NCI-H128 (cell line): ENCODE results near the gene NOBOX.
"Not testable (repeated sequence)": the region's sequence is repeated elsewhere in the genome, so short reads cannot be mapped to it uniquely, and the experiment has no call there.

Experiments used
- DNase-seq: peaks from one replicate; lab custom pipeline; 2025; ENCODE audit not compliant: unreplicated experiment; lab: John Stamatoyannopoulos, UW

Gene NOBOX

DNA sequence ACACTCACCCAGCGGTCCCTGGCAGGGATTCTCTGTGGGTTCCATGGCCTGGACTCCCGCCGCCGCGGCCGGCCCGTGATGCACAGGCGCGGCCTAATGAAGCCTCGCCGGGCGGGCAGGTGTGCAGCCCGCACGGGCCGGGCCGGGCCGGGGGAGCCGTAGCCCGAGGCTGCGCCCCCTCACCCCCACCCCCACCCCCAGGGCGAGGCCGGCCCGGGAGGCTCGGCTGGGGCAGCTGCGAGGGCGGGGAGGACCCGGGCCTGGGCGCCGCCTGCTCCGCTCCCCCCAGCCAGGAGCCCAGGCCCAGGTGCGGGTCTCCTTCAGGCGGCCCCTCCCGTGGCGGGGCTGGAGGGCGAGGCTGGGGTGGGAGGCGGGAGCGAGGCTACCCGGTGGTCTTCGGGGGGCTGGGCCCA is at the start of gene NOBOX:
NOBOX (minus strand) TSS at position 45 of the 413 bp plus-strand sequence.
- no peak for DNase-seq

DNA sequence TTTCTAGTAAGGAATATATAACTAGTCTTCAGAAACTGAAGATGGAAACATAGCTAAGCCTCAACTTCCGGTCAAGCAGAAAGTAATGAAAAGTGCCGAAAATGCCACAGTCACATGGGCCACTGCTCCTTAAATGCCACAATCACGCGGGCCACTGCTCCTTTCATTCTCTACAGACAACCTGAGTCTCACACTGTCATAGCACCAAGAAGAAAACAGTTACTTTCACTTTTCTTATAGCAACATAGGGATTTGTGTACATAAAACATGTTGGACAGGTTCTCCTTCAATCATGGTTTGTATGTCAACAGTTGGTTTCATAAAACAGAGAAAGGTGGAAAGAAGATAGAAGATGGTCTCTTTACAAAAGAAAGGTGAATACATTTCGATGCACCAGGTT is 48.6 kb upstream of the NOBOX start:
- no peak for DNase-seq

DNA sequence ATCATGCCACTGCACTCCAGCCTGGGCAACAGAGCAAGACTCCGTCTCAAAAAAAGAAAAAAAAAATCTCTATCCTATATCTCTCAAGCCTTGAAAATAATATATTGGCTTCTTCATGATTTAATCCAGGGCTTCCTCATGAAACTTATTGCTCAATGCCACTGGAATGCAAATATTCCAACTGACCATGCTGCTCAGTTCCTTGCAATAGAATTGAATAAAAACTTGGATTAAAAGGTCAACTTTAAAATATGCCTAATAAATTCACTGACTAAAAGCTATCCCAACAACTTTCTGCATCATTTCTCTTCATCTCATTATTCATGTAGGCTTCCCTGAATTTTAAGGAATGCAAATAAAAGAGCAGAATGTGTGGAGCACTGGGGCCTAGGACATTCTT is 42.1 kb upstream of the NOBOX start:
- DNase-seq: no peak

- DNase-seq: no peak
Observed at GRCh38 chr7:144439717-144440205, 36.3 kb upstream of the NOBOX start.

- no peak for DNase-seq
Observed at GRCh38 chr7:144438759-144439158, 35.3 kb upstream of the NOBOX start.

GRCh38 chr7:144437370-144438191 is 34.1 kb upstream of the NOBOX start:
- DNase-seq: no peak

GRCh38 chr7:144436500-144436899 is 33.0 kb upstream of the NOBOX start:
- DNase-seq: no peak

DNA sequence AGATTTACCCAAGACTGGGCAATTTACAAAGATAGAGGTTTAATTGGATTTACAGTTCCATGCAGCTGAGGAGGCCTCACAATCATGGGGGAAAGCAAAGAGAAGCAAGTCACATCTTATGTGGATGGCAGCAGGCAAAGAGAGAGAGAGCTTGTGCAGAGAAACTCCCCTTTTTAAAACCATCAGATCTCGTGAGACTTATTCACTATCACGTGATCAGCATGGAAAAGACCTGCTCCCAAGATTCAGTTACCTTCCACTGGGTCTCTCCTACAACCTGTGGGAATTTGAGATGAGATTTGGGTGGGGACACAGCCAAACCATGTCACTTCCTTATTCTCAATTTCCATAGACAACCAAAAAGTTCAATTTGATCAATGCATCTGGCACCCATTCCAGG is 24.9 kb upstream of the NOBOX start:
- DNase-seq: no peak

GRCh38 chr7:144427539-144427938 is 24.0 kb upstream of the NOBOX start:
- not testable (repeated sequence) for DNase-seq

DNA sequence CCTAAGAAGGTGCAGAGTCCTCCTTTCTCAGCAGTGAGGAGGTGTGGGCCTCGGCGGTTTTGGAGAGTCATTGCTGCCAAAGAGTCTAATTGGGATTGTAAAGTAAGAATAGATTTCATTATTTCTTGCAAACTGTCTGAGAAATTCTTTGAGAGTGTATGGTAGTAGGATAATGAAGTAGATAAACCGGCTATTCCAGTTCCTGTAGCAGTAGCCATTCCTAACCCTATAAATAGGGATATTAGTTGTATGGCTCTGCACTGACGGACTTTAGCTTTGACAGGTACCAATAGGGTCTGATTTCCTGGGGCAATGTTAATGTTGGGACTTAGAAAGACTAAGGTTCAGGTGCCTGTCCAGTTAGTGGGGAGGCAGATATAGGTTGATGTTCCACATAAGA is 15.4 kb upstream of the NOBOX start:
- not testable (repeated sequence) for DNase-seq

- DNase-seq: no peak
Observed at GRCh38 chr7:144416341-144416740, 12.8 kb upstream of the NOBOX start.

DNA sequence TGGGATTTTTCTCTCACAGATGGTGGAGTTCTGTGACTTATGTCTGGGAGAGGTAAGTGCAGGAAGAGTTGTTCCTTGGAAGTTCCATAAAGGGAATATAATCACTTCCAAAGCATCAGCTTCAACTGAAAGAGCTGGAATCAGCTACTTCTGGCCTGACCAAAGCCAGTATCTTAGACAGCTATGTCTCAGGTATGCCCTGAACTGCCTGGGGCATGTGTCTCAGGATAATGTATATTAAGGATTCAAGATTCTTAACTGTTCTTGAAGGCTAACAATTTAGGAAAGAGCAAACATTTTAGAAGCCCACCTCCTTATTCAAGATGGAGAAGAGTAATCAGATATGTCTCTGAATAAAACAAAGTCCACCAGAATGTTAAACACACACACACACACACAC is 12.4 kb upstream of the NOBOX start:
- DNase-seq: no peak

GRCh38 chr7:144414815-144415214 is 11.3 kb upstream of the NOBOX start:
- no peak for DNase-seq

DNA sequence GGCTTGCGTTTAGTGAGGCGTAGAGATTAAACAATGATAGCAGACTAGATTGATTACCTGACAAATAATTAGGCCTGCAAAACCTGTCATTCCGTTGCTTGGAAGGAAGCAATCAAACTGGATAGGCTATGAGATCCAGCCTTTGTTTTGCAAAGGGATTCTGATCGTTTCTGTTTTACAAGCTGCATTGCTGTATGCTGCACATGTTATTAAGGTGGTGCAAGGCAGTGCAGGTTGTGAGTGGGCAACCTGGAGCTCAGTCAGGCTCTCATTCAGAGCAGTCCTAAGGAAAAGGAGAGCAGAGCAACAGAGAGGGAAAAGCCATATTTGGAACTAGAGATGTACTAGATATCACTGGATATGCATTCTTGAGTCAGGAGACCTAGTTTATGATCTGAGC is 6.9 kb upstream of the NOBOX start:
- DNase-seq: no peak

GRCh38 chr7:144408121-144408520 is 4.6 kb upstream of the NOBOX start:
- DNase-seq: no peak

- DNase-seq: no peak
Observed at GRCh38 chr7:144407266-144407931, 3.9 kb upstream of the NOBOX start.

GRCh38 chr7:144404946-144405345 is 1.5 kb upstream of the NOBOX start:
- DNase-seq: no peak

- DNase-seq: no peak
Observed at GRCh38 chr7:144403102-144403501, 391 bp downstream of the NOBOX start.

GRCh38 chr7:144401490-144401889 is 2.0 kb downstream of the NOBOX start:
- DNase-seq: no peak

- DNase-seq: no peak
Observed at GRCh38 chr7:144399946-144400345, 3.5 kb downstream of the NOBOX start.

GRCh38 chr7:144398911-144399310 is 4.6 kb downstream of the NOBOX start:
- no peak for DNase-seq

GRCh38 chr7:144398291-144398690 is 5.2 kb downstream of the NOBOX start:
- DNase-seq: no peak
